ENCODE results near the gene MAP3K9.
"Not testable (repeated sequence)": the region's sequence is repeated elsewhere in the genome, so short reads cannot be mapped to it uniquely, and the experiment has no call there.

Gene MAP3K9

GRCh38 chr14:70809225-70810219 is at the start of gene MAP3K9:
Gene MAP3K9, minus strand, starts transcription at chr14:70809513. Its CDS starts 342 bp downstream, at chr14:70809171.
- DNase-seq (ENCODE audit: low read depth in 2 of 2) = peak; percentile 75 to 90

DNA sequence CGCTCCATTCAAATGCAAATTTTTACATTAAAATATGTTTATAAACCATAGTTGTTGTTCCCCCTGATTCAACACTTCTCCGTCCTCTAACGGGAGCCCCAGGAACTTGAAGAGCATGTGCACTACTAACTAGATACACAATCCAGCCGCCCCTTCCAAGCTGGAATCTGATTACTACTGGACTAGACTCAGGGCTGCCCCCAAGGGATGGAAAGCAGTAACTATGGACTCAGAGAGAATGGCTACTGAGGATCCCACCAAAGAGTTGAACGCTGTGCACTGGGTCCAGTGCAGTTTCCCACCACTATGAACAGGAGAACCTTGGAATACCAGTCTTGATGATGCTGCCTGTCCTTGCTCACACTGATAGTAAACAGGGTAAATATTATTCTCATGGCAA is 49.3 kb upstream of the MAP3K9 start:
- DNase-seq (ENCODE audit: low read depth in 2 of 2) = no peak

DNA sequence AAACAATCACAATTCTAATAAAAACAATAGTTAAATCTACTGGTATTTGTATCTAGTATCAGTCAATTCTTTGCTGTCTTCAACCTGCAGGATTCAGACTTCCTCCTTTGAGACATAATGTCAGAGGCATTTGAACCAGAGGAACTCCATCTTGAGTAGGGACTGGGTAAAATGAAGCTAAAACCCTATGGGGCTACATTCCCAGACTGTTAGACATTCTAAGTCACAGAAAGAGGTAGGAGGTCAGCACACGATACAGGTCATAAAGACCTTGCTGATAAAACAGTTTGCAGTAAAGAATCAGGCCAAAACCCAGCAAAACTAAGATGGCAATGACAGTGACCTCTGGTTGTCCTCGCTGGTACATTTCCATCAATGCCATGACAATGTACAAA is 48.2 kb upstream of the MAP3K9 start:
- no peak for DNase-seq (ENCODE audit: low read depth in 2 of 2)

GRCh38 chr14:70856851-70857495 is 47.7 kb upstream of the MAP3K9 start:
- peak in 1 of 2 donors; percentile 12 for DNase-seq (ENCODE audit: low read depth in 2 of 2)

GRCh38 chr14:70855486-70855885 is 46.2 kb upstream of the MAP3K9 start:
- DNase-seq (ENCODE audit: low read depth in 2 of 2) = no peak

- not testable (repeated sequence) for DNase-seq (ENCODE audit: low read depth in 2 of 2)
Observed at GRCh38 chr14:70853658-70854057, 44.3 kb upstream of the MAP3K9 start.

- no peak for DNase-seq (ENCODE audit: low read depth in 2 of 2)
Observed at GRCh38 chr14:70847406-70848090, 38.2 kb upstream of the MAP3K9 start.

DNA sequence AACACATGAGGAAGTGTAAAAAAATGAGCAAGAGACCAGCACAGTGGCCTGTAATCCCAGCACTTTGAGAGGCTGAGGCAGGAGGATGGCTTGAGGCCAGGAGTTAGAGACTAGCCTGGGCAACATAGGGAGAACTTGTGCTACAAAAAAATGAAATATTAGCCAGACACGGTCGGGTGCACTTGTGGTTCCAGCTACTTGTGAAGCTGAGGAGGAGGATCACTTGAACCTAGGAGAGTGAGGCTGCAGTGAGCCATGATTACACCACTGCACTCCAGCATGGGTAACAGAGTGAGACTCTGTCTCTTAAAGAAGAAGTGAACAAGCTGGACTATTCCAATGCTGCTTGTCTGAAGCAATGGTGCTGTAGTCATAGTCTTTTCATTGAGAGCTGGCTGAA is 36.3 kb upstream of the MAP3K9 start:
- DNase-seq (ENCODE audit: low read depth in 2 of 2) = no peak

DNA sequence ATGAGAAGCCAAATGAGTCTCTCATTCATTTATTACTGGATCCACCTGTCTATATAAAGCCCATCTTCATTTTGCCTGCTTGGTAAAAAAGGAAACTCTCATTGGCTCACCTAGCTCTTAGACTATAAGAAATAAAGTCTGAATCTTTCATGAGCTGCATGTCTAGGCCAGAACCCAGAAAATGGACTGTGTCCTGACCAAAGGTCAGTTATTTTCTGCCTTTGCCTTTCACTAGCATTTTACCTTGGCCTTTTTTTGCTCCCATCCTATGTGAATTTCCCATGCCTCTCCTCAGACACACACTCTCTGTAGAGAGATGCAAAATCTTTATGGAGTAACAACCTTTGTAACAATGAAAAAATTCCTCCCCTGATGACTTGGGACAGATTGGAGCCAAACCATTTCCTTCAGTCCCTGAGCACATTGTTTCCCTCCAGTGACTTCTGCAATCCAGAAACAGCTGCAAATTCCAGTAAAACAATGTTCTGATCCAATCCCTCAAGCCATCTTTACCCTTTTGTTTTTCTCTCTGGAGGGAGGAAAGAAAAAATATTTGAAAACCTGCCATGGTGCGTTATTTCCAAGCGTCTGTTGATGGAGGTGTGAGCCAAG is 33.6 kb upstream of the MAP3K9 start:
- no peak for DNase-seq (ENCODE audit: low read depth in 2 of 2)

DNA sequence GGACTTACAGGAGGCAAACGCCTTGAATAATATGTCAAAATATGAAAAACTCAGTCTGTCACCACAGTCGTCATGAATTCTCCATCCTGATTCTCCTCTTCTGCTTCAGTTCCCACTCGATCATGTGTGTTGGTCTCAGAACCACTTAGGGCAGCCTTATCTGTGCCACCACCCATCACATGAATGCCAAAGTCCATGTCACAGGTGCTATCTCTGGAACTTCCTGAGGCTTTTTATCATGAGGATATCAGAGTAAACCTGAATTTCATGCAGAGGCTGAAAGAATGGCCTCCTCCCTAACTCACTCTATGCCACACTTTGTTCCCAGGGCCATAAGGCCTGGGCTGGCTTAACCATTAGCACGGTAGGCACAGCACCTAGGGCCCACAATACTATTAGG is 28.8 kb upstream of the MAP3K9 start:
- DNase-seq (ENCODE audit: low read depth in 2 of 2) = no peak

GRCh38 chr14:70836946-70837345 is 27.6 kb upstream of the MAP3K9 start:
- DNase-seq (ENCODE audit: low read depth in 2 of 2) = no peak

DNA sequence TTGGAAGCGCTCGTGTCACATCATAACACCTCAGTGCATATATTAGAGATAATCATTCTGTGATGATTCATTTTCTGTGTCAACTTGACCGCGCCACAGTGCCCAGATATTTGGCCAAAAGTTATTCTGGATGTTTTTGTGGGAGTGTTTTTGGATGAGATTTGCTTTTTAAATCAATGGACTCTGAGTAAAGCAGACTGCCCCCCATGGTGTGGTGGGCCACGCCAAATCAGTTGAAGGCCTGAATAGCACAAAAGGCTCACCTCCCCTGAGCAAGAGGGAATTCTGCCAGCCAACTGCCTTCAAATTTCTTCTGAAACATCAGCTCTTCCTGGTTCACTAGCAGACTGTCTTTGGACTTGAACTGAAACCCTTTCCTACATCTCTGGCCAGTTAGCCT is 24.6 kb upstream of the MAP3K9 start:
- no peak for DNase-seq (ENCODE audit: low read depth in 2 of 2)

GRCh38 chr14:70832561-70833305 is 23.4 kb upstream of the MAP3K9 start:
- no peak for DNase-seq (ENCODE audit: low read depth in 2 of 2)

- DNase-seq (ENCODE audit: low read depth in 2 of 2) = no peak
Observed at GRCh38 chr14:70830998-70831781, 21.9 kb upstream of the MAP3K9 start.

- DNase-seq (ENCODE audit: low read depth in 2 of 2) = no peak
Observed at GRCh38 chr14:70828188-70828587, 18.9 kb upstream of the MAP3K9 start.

- DNase-seq (ENCODE audit: low read depth in 2 of 2) = no peak
Observed at GRCh38 chr14:70827752-70828151, 18.4 kb upstream of the MAP3K9 start.

- DNase-seq (ENCODE audit: low read depth in 2 of 2) = no peak
Observed at GRCh38 chr14:70827347-70827746, 18.0 kb upstream of the MAP3K9 start.

- DNase-seq (ENCODE audit: low read depth in 2 of 2) = no peak
Observed at GRCh38 chr14:70823281-70823680, 14.0 kb upstream of the MAP3K9 start.

DNA sequence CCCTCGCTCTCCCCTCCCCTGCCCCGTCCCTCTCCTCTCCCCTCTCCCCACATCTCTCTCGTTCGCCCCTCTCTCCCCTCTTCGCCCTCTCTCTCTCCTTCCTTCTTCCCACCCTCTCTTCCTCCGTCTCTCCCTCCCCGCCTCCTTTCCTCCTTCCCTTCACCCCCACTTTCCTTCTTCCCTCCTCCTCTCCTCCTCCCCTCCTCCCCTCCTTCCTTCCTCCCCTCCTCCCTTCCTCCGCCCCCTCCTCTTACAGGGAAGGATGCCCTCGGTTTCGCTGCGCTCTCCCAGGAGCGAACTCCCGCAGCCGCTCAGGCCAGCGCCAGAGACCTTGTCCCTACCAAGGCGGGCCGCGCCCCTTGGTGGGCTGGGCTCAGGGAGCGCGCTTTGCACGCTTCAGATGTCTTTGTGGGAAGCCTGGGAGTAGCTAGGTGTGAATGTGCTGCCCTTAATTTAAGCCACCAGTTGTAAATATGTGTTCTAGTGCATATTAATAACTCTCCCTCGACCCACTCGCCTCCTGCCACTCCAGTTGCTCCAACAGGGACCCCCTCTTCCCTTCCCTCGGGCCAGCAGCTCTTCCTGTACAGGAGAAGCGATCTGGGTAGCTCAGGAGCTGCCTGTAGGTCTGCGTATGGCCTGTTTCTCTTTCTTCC is 13.3 kb upstream of the MAP3K9 start:
- DNase-seq (ENCODE audit: low read depth in 2 of 2) = no peak
